Measurements from ENCODE around the gene CAMSAP2. TPM values are rescaled to one million over a fixed set of nuclear protein-coding genes. Genes with fewer than 3 reads are reported as not detected.

CAMSAP2 gene
- total RNA-seq, 2 donors from 2014 or later = 8.8 to 19.1 TPM

DNA sequence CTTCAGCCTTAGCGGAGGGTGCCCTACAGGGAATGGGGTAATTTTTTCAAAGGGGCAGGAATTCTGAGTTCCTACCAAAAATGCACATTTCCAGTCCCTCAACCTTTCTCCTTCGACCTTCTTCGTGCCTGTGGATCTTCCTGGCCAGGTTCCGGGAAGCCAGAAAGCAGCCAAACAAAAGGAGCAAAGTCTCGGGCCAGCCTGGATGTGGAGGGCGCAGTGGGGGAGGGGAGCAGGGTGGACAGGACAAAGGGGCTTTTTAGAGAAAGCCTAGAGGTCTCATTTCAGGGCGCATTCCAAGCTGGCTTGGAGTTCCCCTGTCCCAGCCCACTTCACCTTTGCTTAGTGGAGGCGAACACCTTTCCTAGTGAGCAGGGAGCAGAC, 153.1 kb downstream of the CAMSAP2 start:
- TF ChIP-seq POLR2A (IDR thresholded peaks at IDR 0.05) = peak in 1 of 3 donors; percentile 10
- no peak for TF ChIP-seq CTCF (IDR thresholded peaks at IDR 0.05)
- H3K27me3 ChIP-seq = no peaks in the 10 kb centered on the region
- no peak for ATAC-seq
- peak overlapping the region; percentile 53 to 96 (median 76) for H3K27ac ChIP-seq
- H3K9me3 ChIP-seq = no peaks in the 10 kb centered on the region
- no peaks in the 10 kb centered on the region for H3K36me3 ChIP-seq (replicated peaks in 1 of 2; ENCODE audit: insufficient read depth in 1 of 2, low read depth in 2 of 2)
- WGBS, 2 donors = 18 to 24% methylated on average over 8 of the region's 8 CpGs
- intact Hi-C loops (cut with DNase I) = no loop called here
- peaks cover 37% of the 10 kb centered on the region for H3K4me1 ChIP-seq
- DNase-seq = peak in 3 of 4 donors; percentile 38 to 47 (median 42)
- H3K4me3 ChIP-seq = no peak overlapping the region

DNA sequence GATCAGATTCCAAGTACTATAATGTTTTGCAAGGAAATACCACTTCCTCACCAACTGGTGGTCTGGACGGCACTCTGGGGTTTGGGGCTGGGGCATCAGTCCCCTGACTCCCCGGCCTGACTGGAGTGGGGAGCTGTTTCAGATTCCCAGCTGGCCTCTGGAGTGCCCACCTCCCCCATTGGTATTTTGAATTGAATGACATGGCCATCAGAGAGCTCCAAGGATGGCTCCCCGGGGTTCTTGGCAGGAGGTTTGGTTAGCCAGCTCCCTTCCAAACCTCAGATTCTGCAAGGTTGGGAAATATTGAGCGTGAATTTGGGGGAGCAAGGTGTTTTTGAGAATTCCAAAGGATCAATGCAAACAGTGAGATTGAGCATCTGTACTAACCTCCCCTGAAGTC, 153.9 kb downstream of the CAMSAP2 start:
- WGBS, 2 donors = 58 to 71% methylated on average over 2 to 4 of the region's 4 CpGs
- H3K27ac ChIP-seq = peak overlapping the region in 2 of 4 donors; percentile 19 to 96
- intact Hi-C loops (cut with DNase I) = no loop called here

DNA sequence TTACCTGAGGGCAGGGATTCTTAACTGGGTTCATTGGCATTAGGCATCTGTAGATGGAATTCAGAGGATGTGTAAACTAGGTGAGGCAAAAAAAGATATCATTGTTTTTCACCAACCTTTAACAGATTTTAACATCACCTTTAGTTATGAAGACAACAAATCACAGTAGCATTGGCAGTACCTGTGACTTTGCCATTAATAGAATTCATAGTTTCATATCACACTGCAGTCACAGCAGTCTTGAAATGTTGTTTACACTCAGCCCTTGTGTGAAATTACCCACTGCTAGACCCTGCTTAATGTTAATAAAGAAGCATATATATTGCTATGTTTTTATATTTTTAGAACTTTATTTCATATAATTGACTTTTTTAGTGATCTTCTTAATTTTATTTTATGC, 154.3 kb downstream of the CAMSAP2 start:
- intact Hi-C loops (cut with DNase I) = no loop called here
- no peaks in the 10 kb centered on the region for H3K9me3 ChIP-seq
- H3K27me3 ChIP-seq = no peaks in the 10 kb centered on the region
- H3K36me3 ChIP-seq (replicated peaks in 1 of 2; ENCODE audit: insufficient read depth in 1 of 2, low read depth in 2 of 2) = no peaks in the 10 kb centered on the region
- H3K4me1 ChIP-seq = peaks cover 49% of the 10 kb centered on the region
- peak overlapping the region in 2 of 4 donors; percentile 19 to 96 for H3K27ac ChIP-seq
- ATAC-seq (no peak), DNase-seq (no peak)
- no peak overlapping the region for H3K4me3 ChIP-seq
- TF ChIP-seq POLR2A (IDR thresholded peaks at IDR 0.05) = no peak
- no peak for TF ChIP-seq CTCF (IDR thresholded peaks at IDR 0.05)

More for the DNA sequence above, 153.9 kb downstream of the CAMSAP2 start:
- no peak overlapping the region for H3K4me3 ChIP-seq
- DNase-seq = no peak
- H3K27me3 ChIP-seq = no peaks in the 10 kb centered on the region
- no peak for ATAC-seq
- TF ChIP-seq CTCF (IDR thresholded peaks at IDR 0.05) (no peak), POLR2A (IDR thresholded peaks at IDR 0.05) (no peak)
- no peaks in the 10 kb centered on the region for H3K9me3 ChIP-seq
- H3K36me3 ChIP-seq (replicated peaks in 1 of 2; ENCODE audit: insufficient read depth in 1 of 2, low read depth in 2 of 2) = no peaks in the 10 kb centered on the region
- peaks cover 45% of the 10 kb centered on the region for H3K4me1 ChIP-seq

GRCh38 chr1:200893411-200893901, 154.8 kb downstream of the CAMSAP2 start:
- 73 to 75% methylated on average over 6 of the region's 6 CpGs for WGBS, 2 donors
- intact Hi-C loops (cut with DNase I) = no loop called here
- Histone ChIP-seq H3K27me3 (no peaks in the 10 kb centered on the region), H3K4me1 (peaks cover 54% of the 10 kb centered on the region), H3K36me3 (replicated peaks in 1 of 2; ENCODE audit: insufficient read depth in 1 of 2, low read depth in 2 of 2) (no peaks in the 10 kb centered on the region), H3K27ac (peak overlapping the region in 3 of 4 donors; percentile 91 to 96 (median 93)), H3K9me3 (no peaks in the 10 kb centered on the region), H3K4me3 (no peak overlapping the region)
- ATAC-seq (no peak), DNase-seq (no peak)
- no peak for TF ChIP-seq POLR2A (IDR thresholded peaks at IDR 0.05)
- no peak for TF ChIP-seq CTCF (IDR thresholded peaks at IDR 0.05)
